HL-60 (cell line): ENCODE measurements around the gene SHROOM1.

Source experiments
- DNase-seq, 2 experiments: peaks; one replicate each; pipeline ENCODE4 v3.0.0-alpha.2; 2010 to 2020; ENCODE audit warnings: low read depth in 1 of 2, low spot score in 1 of 2
- H3K27ac ChIP-seq: fragments of 250-450 bp; sonication (Bioruptor Pico); replicated peaks from 2 replicates; pipeline ENCODE4 v1.5.1; 2020; ENCODE audit warnings: mild to moderate bottlenecking, moderate library complexity
- H3K27me3 ChIP-seq: fragments of 250-450 bp; sonication (Bioruptor Pico); 2 replicates; pipeline ENCODE4 v1.5.1; 2021; ENCODE audit warnings: mild to moderate bottlenecking, moderate library complexity; ENCODE audit not compliant: insufficient read depth, poor library complexity, severe bottlenecking
- H3K4me3 ChIP-seq: replicated peaks from 2 replicates; pipeline ENCODE4 v1.5.1; 2011; ENCODE audit warnings: mild to moderate bottlenecking, control low read depth, low read length; ENCODE audit not compliant: insufficient read depth
- CTCF ChIP-seq: IDR thresholded peaks from one replicate; pipeline ENCODE4 v1.5.1; 2011; ENCODE audit warnings: low read length, control low read depth, inconsistent platforms; ENCODE audit not compliant: insufficient read depth
- GABPA ChIP-seq: IDR thresholded peaks from 2 replicates; pipeline ENCODE4 v1.6.1; 2012; ENCODE audit warnings: low read depth
- POLR2AphosphoS5 ChIP-seq: IDR thresholded peaks from 2 replicates; pipeline ENCODE4 v1.6.1; 2012; ENCODE audit warnings: low read depth
- REST ChIP-seq: IDR thresholded peaks from 2 replicates; pipeline ENCODE4 v1.6.1; 2012; ENCODE audit warnings: low read depth; ENCODE audit not compliant: insufficient replicate concordance
- SPI1 ChIP-seq: IDR thresholded peaks from 2 replicates; pipeline ENCODE4 v1.6.1; 2012; ENCODE audit warnings: low read depth, mild to moderate bottlenecking, borderline replicate concordance

The SHROOM1 gene

DNA sequence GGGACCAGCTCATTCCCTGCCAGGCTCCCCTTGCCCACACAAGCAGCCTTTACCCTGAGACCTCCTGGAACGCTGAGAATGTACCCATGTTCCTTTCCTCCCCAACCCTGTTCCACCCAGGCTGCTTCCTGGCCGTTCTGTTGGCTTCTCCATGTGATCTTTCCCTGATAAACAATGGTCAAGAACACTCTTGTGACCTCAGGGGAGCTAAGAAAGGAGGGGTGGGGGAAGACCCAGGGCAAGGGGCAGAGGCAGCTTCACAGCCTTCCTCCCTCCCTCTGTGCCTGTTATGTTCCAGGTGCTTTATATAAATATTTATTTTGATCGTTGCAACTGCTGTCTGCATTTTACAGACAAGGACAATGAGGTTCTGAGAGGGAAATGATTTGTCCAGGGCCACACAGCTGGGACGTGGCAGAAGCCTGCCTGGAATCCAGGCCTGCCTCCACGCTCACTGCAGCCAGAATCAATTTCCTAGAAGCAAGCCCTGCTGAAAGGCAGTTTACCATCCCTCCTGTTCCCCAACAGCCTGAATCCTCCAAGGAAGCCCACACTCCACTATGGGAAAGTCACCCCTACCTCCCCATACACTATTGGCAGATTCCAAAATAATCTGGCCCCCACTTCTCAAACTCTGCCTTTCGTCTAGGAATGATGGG is 3.9 kb downstream of the SHROOM1 start:
- no peak overlapping the region for H3K27ac ChIP-seq
- H3K27me3 ChIP-seq, result peaks cover 2% of the 10 kb centered on the region

DNA sequence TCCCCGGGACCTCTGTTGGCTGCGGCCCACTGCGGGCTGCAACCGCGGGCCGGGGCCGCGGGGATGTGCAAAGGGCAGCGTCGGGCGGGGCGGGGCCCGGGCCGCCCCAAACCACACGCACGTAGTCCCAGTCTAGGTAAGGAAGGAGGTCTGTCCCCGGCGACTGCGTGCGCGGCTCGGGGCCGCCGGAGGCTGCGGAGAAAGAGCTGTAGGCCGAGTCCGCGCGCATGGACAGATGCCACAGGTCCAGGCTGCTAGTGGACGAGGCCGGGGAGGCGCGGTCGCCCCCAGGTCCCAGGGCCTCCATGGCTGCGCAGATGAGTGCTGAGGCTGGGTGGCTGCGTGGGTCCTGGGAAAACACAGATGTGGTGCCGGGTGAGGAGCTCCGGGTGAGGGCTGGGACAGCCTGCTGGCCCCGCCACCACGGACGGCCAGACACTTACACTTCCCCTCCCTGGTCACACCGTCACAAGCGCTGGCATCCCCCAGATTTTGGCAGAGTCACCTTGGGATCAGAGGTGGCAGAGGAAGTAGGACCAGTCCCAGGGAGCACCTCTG is 4.5 kb downstream of the SHROOM1 start:
- Histone ChIP-seq H3K27ac (no peak overlapping the region), H3K4me3 (no peak overlapping the region), H3K27me3 (peaks cover 2% of the 10 kb centered on the region)
- DNase-seq, result no peak
- TF ChIP-seq CTCF, result no peak

More for the DNA sequence above, 3.9 kb downstream of the SHROOM1 start:
- no peak for DNase-seq
- no peak for TF ChIP-seq POLR2AphosphoS5
- no peak for TF ChIP-seq GABPA
- no peak for TF ChIP-seq REST
- TF ChIP-seq SPI1, result no peak
- no peak overlapping the region for H3K4me3 ChIP-seq

GRCh38 chr5:132825033-132825833 is 5.2 kb downstream of the SHROOM1 start:
- H3K4me3 ChIP-seq, result no peak overlapping the region; the same call in 1 of the 2 replicates
- H3K27ac ChIP-seq, result no peak overlapping the region
- no peak for TF ChIP-seq REST
- TF ChIP-seq POLR2AphosphoS5, result no peak
- TF ChIP-seq GABPA, result no peak
- TF ChIP-seq CTCF, result no peak
- TF ChIP-seq SPI1, result no peak
- DNase-seq, result no peak
- H3K27me3 ChIP-seq, result peaks cover 2% of the 10 kb centered on the region

GRCh38 chr5:132824426-132824825 is 6.0 kb downstream of the SHROOM1 start:
- H3K4me3 ChIP-seq, result no peak overlapping the region
- H3K27ac ChIP-seq, result no peak overlapping the region
- no peak for DNase-seq
- H3K27me3 ChIP-seq, result peaks cover 2% of the 10 kb centered on the region
- no peak for TF ChIP-seq SPI1
- TF ChIP-seq GABPA, result no peak
- no peak for TF ChIP-seq REST
- no peak for TF ChIP-seq POLR2AphosphoS5
- TF ChIP-seq CTCF, result no peak
